ENCODE data around the gene NTM. TPM values are rescaled to one million over a fixed set of nuclear protein-coding genes. Genes with fewer than 3 reads are reported as not detected.

The NTM gene
- polyA plus RNA-seq, 1 experiment: 33.6 TPM

- CTCF ChIA-PET: interaction anchor here (0.6 to 1.5 kb wide), 2 partner anchors 9 to 19 kb away, joined by 4 read pairs; no protein-coding TSS in a partner anchor
- Histone ChIP-seq H3K4me3 (ENCODE audit: low read depth, low read length) (no peak overlapping the region), H3K27me3 (ENCODE audit: control insufficient read depth, insufficient read depth, low read length) (no peaks in the 10 kb centered on the region), H3K36me3 (ENCODE audit: control insufficient read depth, insufficient read depth, low read length) (no peaks in the 10 kb centered on the region)
- DNase-seq (ENCODE audit: low read depth): no peak
- TF ChIP-seq, protein P1, sequence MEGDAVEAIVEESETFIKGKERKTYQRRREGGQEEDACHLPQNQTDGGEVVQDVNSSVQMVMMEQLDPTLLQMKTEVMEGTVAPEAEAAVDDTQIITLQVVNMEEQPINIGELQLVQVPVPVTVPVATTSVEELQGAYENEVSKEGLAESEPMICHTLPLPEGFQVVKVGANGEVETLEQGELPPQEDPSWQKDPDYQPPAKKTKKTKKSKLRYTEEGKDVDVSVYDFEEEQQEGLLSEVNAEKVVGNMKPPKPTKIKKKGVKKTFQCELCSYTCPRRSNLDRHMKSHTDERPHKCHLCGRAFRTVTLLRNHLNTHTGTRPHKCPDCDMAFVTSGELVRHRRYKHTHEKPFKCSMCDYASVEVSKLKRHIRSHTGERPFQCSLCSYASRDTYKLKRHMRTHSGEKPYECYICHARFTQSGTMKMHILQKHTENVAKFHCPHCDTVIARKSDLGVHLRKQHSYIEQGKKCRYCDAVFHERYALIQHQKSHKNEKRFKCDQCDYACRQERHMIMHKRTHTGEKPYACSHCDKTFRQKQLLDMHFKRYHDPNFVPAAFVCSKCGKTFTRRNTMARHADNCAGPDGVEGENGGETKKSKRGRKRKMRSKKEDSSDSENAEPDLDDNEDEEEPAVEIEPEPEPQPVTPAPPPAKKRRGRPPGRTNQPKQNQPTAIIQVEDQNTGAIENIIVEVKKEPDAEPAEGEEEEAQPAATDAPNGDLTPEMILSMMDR (IDR thresholded peaks at IDR 0.05; ENCODE audit: insufficient read depth, low read depth, low read length): no peak
- POLR2A ChIA-PET: no interaction called here
These were observed 709.7 kb downstream of the NTM start for GRCh38 chr11:132080127-132080526.

- H3K36me3 ChIP-seq (ENCODE audit: control insufficient read depth, insufficient read depth, low read length): no peaks in the 10 kb centered on the region
- CTCF ChIA-PET: interaction anchor here (1.0 kb wide), 1 partner anchor 44 kb away, joined by 6 read pairs; no protein-coding TSS in a partner anchor
- POLR2A ChIA-PET: no interaction called here
- H3K4me3 ChIP-seq (ENCODE audit: low read depth, low read length): no peak overlapping the region
- H3K27me3 ChIP-seq (ENCODE audit: control insufficient read depth, insufficient read depth, low read length): no peaks in the 10 kb centered on the region
- TF ChIP-seq, protein P1 (IDR thresholded peaks at IDR 0.05; ENCODE audit: insufficient read depth, low read depth, low read length): no peak
- DNase-seq (ENCODE audit: low read depth): no peak
These were observed 712.2 kb downstream of the NTM start for GRCh38 chr11:132082566-132082965.

GRCh38 chr11:132084433-132084832 is 714.0 kb downstream of the NTM start:
- no peaks in the 10 kb centered on the region for H3K27me3 ChIP-seq (ENCODE audit: control insufficient read depth, insufficient read depth, low read length)
- H3K4me3 ChIP-seq (ENCODE audit: low read depth, low read length): no peak overlapping the region
- ChIA-PET CTCF (no interaction called here), POLR2A (no interaction called here)
- no peaks in the 10 kb centered on the region for H3K36me3 ChIP-seq (ENCODE audit: control insufficient read depth, insufficient read depth, low read length)
- DNase-seq (ENCODE audit: low read depth): no peak
- TF ChIP-seq, protein P1 (IDR thresholded peaks at IDR 0.05; ENCODE audit: insufficient read depth, low read depth, low read length): no peak

DNA sequence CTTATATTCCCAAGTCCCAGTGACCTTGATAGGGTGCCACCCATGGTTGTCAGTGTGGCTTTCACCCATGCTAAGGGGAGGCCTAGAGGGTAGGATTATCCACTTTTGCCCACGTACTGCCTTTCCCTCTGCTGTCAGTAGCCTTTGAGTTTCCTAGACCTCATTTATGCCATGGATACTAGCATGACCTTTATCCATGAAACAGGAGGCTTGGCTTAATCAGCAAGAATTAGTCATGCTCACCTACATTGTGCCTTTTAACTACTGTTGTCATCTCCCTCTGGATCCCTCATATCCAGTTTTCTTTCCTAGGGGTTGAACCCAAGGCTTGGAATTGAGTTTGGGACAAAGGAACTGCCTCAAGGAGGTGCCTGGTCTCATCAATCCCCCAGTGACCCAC is 716.7 kb downstream of the NTM start:
- H3K27me3 ChIP-seq (ENCODE audit: control insufficient read depth, insufficient read depth, low read length): no peaks in the 10 kb centered on the region
- DNase-seq (ENCODE audit: low read depth): no peak
- CTCF ChIA-PET: no interaction called here
- no peaks in the 10 kb centered on the region for H3K36me3 ChIP-seq (ENCODE audit: control insufficient read depth, insufficient read depth, low read length)
- H3K4me3 ChIP-seq (ENCODE audit: low read depth, low read length): no peak overlapping the region
- TF ChIP-seq, protein P1 (IDR thresholded peaks at IDR 0.05; ENCODE audit: insufficient read depth, low read depth, low read length): no peak
- POLR2A ChIA-PET: no interaction called here

DNA sequence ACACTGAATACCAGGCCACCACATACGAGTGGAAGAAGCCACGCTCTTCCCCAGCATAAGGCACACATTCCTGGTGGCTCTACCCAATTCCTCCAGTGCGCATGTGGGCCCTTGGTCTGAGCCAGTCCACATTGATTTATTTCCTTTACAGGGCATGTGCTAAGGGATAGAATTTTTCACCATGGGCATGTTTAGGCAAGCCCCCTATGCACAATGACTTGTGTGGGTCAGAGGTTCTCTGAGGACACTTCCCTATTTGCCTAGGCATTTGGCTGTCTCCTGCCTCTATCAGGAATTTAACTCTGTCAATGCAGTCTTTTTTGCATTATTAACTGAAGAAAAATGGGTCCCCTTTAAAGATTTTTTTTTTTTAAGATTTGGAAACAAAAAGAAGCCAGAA is 718.1 kb downstream of the NTM start:
- CTCF ChIA-PET: no interaction called here
- POLR2A ChIA-PET: no interaction called here
- H3K27me3 ChIP-seq (ENCODE audit: control insufficient read depth, insufficient read depth, low read length): no peaks in the 10 kb centered on the region
- no peak overlapping the region for H3K4me3 ChIP-seq (ENCODE audit: low read depth, low read length)
- TF ChIP-seq, protein P1 (IDR thresholded peaks at IDR 0.05; ENCODE audit: insufficient read depth, low read depth, low read length): no peak
- no peak for DNase-seq (ENCODE audit: low read depth)
- no peaks in the 10 kb centered on the region for H3K36me3 ChIP-seq (ENCODE audit: control insufficient read depth, insufficient read depth, low read length)

Data from BJ (cell line).